Measurements from ENCODE around the gene OR1F1.

The OR1F1 gene

GRCh38 chr16:3249451-3249850 lies 61.4 kb downstream of the OR1F1 start:
- Mint-ChIP-seq H3K4me1 (ENCODE audit: low read depth) (no peaks in the 10 kb centered on the region), H3K27me3 (ENCODE audit: low read depth) (peaks cover 3% of the 10 kb centered on the region), H3K4me3 (no peak overlapping the region), H3K36me3 (ENCODE audit: low read depth) (no peaks in the 10 kb centered on the region), H3K9me3 (no peaks in the 10 kb centered on the region), H3K27ac (no peak overlapping the region)
- DNase-seq (ENCODE audit: low spot score): no peak

- Mint-ChIP-seq H3K4me1 (ENCODE audit: low read depth) (no peaks in the 10 kb centered on the region), H3K27ac (no peak overlapping the region), H3K4me3 (no peak overlapping the region), H3K27me3 (ENCODE audit: low read depth) (peaks cover under 1% of the 10 kb centered on the region), H3K36me3 (ENCODE audit: low read depth) (no peaks in the 10 kb centered on the region), H3K9me3 (no peaks in the 10 kb centered on the region)
- DNase-seq (ENCODE audit: low spot score): no peak
Measured at GRCh38 chr16:3252967-3253366, 65.0 kb downstream of the OR1F1 start.

DNA sequence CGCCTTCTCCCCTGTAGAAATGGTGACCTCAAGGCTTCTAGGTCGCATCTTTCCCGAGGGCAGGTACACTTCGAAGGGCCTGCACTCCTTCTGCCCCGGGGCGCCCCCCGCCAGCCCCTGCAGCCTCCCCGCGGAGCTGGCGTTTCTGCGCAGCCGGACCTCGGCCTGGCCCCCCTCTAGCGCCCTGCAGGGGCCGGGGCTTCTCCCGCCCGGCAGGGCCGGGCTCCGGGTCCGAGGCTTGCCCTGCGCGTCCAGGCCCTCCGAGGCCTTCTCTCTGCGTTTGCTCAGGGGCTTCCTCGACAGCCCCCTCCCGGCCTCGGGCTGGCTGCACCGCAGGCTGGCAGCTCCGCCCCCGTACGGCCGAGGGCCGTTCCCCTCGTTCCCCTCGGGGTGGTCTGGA lies 66.3 kb downstream of the OR1F1 start:
- DNase-seq (ENCODE audit: low spot score): no peak
- no peak overlapping the region for H3K27ac Mint-ChIP-seq
- no peaks in the 10 kb centered on the region for H3K9me3 Mint-ChIP-seq
- peaks cover 2% of the 10 kb centered on the region for H3K27me3 Mint-ChIP-seq (ENCODE audit: low read depth)
- H3K4me3 Mint-ChIP-seq: no peak overlapping the region
- H3K4me1 Mint-ChIP-seq (ENCODE audit: low read depth): no peaks in the 10 kb centered on the region
- H3K36me3 Mint-ChIP-seq (ENCODE audit: low read depth): no peaks in the 10 kb centered on the region
